GM12878 (cell line): ENCODE data around the gene CCDC12. TPM values are rescaled to one million over a fixed set of nuclear protein-coding genes. Genes with fewer than 3 reads are reported as not detected.

Source experiments
- ATAC-seq: fragments of 200-7000 bp; cut with Tn5 transposase; 3 replicates; pipeline ENCODE4 v1.9.1; 2020; ENCODE audit warnings: mild to moderate bottlenecking, moderate library complexity
- BruUV-seq: library from RNA; stranded (reverse); fragments of 400-500 nt; replicated peaks from 2 replicates; lab custom pipeline; 2021; lab: Mats Ljungman, UMichigan
- CTCF ChIA-PET: fragments of 300-600 bp; sonication (Branson Sonifier 250); formaldehyde crosslinking; extraction: SDS; loops from one replicate; lab custom pipeline; 2021; ENCODE audit warnings: inconsistent platforms; lab: Yijun Ruan, JAX
- POLR2A ChIA-PET: fragments of 350-600 bp; formaldehyde crosslinking; extraction: SDS; loops from one replicate; lab custom pipeline; 2021; ENCODE audit warnings: inconsistent platforms; lab: Charles Lee
- RAD21 ChIA-PET: fragments of 300-600 bp; sonication (Branson Sonifier 250); formaldehyde crosslinking; loops from one replicate; lab custom pipeline; 2023; ENCODE audit warnings: antibody characterized with exemption; ENCODE audit not compliant: unreplicated experiment; lab: Charles Lee
- SMC1A ChIA-PET: fragments of 300-600 bp; sonication (Branson Sonifier 250); formaldehyde crosslinking; loops from one replicate; lab custom pipeline; 2023; ENCODE audit not compliant: unreplicated experiment, uncharacterized antibody; lab: Charles Lee
- DNase-seq: peaks from one replicate; pipeline ENCODE4 v3.0.0-alpha.2; 2011; ENCODE audit warnings: low read depth, low spot score
- FAIRE-seq: peaks from 3 replicates; lab custom pipeline; 2011; peaks lifted over from hg19 to GRCh38; lab: Jason Lieb, UNC
- H2AFZ ChIP-seq: 2 replicates; pipeline ENCODE4 v1.6.0; 2011; ENCODE audit warnings: low read depth, low read length, control low read depth; ENCODE audit not compliant: control insufficient read depth
- H3K27ac ChIP-seq: 2 replicates; pipeline ENCODE4 v1.5.1; 2011; ENCODE audit warnings: control low read depth; ENCODE audit not compliant: control insufficient read depth, insufficient read depth
- H3K27me3 ChIP-seq, 2 experiments: replicated peaks in 1 of 2; 2 replicates each; pipeline versions ENCODE4 v1.6.0 to v1.6.1; 2011; ENCODE audit warnings: low read length in 1 of 2; ENCODE audit not compliant: control insufficient read depth in 2 of 2, insufficient read depth in 2 of 2
- H3K36me3 ChIP-seq, 2 experiments: 2 replicates each; pipeline ENCODE4 v1.5.1; 2011; ENCODE audit warnings: low read length in 1 of 2; ENCODE audit not compliant: control insufficient read depth in 2 of 2, insufficient read depth in 2 of 2
- H3K4me1 ChIP-seq: 2 replicates; pipeline ENCODE4 v1.6.1; 2011; ENCODE audit warnings: mild to moderate bottlenecking, low read length, moderate library complexity, mixed read lengths; ENCODE audit not compliant: control insufficient read depth, insufficient read depth
- H3K4me2 ChIP-seq: 2 replicates; pipeline ENCODE4 v1.6.0; 2011; ENCODE audit warnings: control low read depth; ENCODE audit not compliant: control insufficient read depth, insufficient read depth
- H3K4me3 ChIP-seq: fragments of 200-600 bp; sonication (generic); 2 replicates; pipeline ENCODE4 v1.5.1; 2016
- H3K79me2 ChIP-seq: 2 replicates; pipeline ENCODE4 v1.6.0; 2011; ENCODE audit warnings: low read length; ENCODE audit not compliant: control insufficient read depth, insufficient read depth
- H3K9ac ChIP-seq: 2 replicates; pipeline ENCODE4 v1.8.0; 2011; ENCODE audit warnings: low read length, control low read depth, mixed read lengths; ENCODE audit not compliant: control insufficient read depth, insufficient read depth
- H3K9me3 ChIP-seq: replicated peaks from 3 replicates; pipeline ENCODE4 v1.5.1; 2011; ENCODE audit warnings: mild to moderate bottlenecking, low read length; ENCODE audit not compliant: control insufficient read depth, insufficient read depth
- H4K20me1 ChIP-seq: 2 replicates; pipeline ENCODE4 v1.6.0; 2011; ENCODE audit not compliant: control insufficient read depth, insufficient read depth
- CBFB ChIP-seq: IDR thresholded peaks from 2 replicates; pipeline ENCODE4 v1.6.1; 2016; ENCODE audit warnings: antibody characterized with exemption, low read depth
- CHD2 ChIP-seq: IDR thresholded peaks from 2 replicates; pipeline ENCODE4 v1.6.1; 2011; ENCODE audit warnings: low read depth, low read length, improper control_type of control experiment, borderline replicate concordance
- DPF2 ChIP-seq: fragments of 450-650 bp; IDR thresholded peaks from 2 replicates; pipeline ENCODE4 v1.6.1; 2017; ENCODE audit warnings: mild to moderate bottlenecking
- IKZF1 ChIP-seq: fragments of 450-650 bp; conservative IDR thresholded peaks from 2 replicates; pipeline ENCODE4 v1.6.1; 2017; ENCODE audit warnings: antibody characterized with exemption, mild to moderate bottlenecking
- IRF4 ChIP-seq: IDR thresholded peaks from 2 replicates; pipeline ENCODE4 v1.6.1; 2011; ENCODE audit warnings: low read depth, low read length
- LARP7 ChIP-seq: fragments of 450-650 bp; IDR thresholded peaks from 2 replicates; pipeline ENCODE4 v1.6.1; 2017; ENCODE audit warnings: mild to moderate bottlenecking
- NBN ChIP-seq: fragments of 450-650 bp; IDR thresholded peaks from 2 replicates; pipeline ENCODE4 v1.6.1; 2016
- NFIC ChIP-seq: IDR thresholded peaks from 2 replicates; pipeline ENCODE4 v1.6.1; 2012; ENCODE audit warnings: low read depth, mild to moderate bottlenecking, inconsistent platforms, low read length, moderate library complexity
- PKNOX1 ChIP-seq: fragments of 450-650 bp; IDR thresholded peaks from 2 replicates; pipeline ENCODE4 v1.6.1; 2016; ENCODE audit warnings: mild to moderate bottlenecking
- RUNX3 ChIP-seq: IDR thresholded peaks from 2 replicates; pipeline ENCODE4 v1.6.1; 2012; ENCODE audit warnings: low read length, inconsistent platforms
- SP1 ChIP-seq: IDR thresholded peaks from one replicate; pipeline ENCODE4 v1.6.1; 2011; ENCODE audit warnings: low read depth, low read length
- WGBS: methylation state at CpG from one replicate; pipeline ENCODE4 v1.1.6; 2016; ENCODE audit warnings: low lambda C conversion rate; ENCODE audit not compliant: insufficient replicate concordance, insufficient coverage; ENCODE audit errors: missing lambda C conversion rate; 5-methylcytosine and 5-hydroxymethylcytosine counted together
- in situ Hi-C: fragments of 300-500 bp; cut with MboI; formaldehyde crosslinking; loops from 9 replicates; pipeline ENCODE4 v1.14.3; 2018; ENCODE audit warnings: mixed read lengths
- intact Hi-C: fragments of 100-400 bp; cut with micrococcal nuclease; formaldehyde crosslinking; loops from one replicate; pipeline ENCODE4 v1.14.2; 2022; ENCODE audit not compliant: unreplicated experiment
- polyA plus RNA-seq, 11 experiments: library from polyadenylated mRNA; depleted of rRNA in 4 of 11; unstranded in 6 of 11; stranded (reverse) in 5 of 11; fragments of >200 nt; fragmentation: Nextera tagmentation in 4 of 11; fragmentation: Illumina TruSeq in 1 of 11; extraction: Ambion mirVana in 4 of 11; extraction: Trizol in 1 of 11; gene quantifications; 1 replicate in 1 of 11; 2 replicates in 10 of 11; pipeline versions ENCODE4 v1.2.1 to v1.2.3, GENCODE V29; 2011 to 2016; ENCODE audit warnings: inconsistent platforms in 2 of 11, missing spikeins in 2 of 11, low read depth in 1 of 11
- total RNA-seq, 4 experiments: library from RNA; depleted of rRNA in 3 of 4; stranded (reverse); fragments of >200 nt in 3 of 4; fragmentation: Illumina TruSeq in 1 of 4; extraction: Trizol in 1 of 4; gene quantifications; 2 replicates each; pipeline versions ENCODE4 v1.2.1 to v1.2.3, GENCODE V29; 2013 to 2021

Gene CCDC12
- total and polyA plus RNA-seq, 10 of the 15 experiments (the other 5 are each of a cell fraction or from before 2014, with no cell fraction given): 9.2 to 91.4 (median 61.3) TPM

GRCh38 chr3:46931631-46932331, 44.8 kb downstream of the CCDC12 start:
- FAIRE-seq: peak; percentile 27
- ATAC-seq: peak; percentile 47
- Histone ChIP-seq H3K27me3 (no peaks in the 10 kb centered on the region), H3K27ac (peak overlapping the region; percentile 94), H3K4me2 (peak overlapping the region; percentile 60), H3K36me3 (peaks cover 16 to 36% of the 10 kb centered on the region in 2 experiments), H3K4me3 (peak overlapping the region; percentile 38), H3K79me2 (peaks cover 58% of the 10 kb centered on the region), H3K9me3 (peaks cover 14% of the 10 kb centered on the region), H2AFZ (no peak overlapping the region), H3K4me1 (peaks cover 65% of the 10 kb centered on the region), H3K9ac (peak overlapping the region; percentile 38; the same call in 1 of the 2 replicates), H4K20me1 (no peaks in the 10 kb centered on the region)
- intact Hi-C loops: no loop called here
- 38% methylated on average over 6 of the region's 6 CpGs for WGBS
- DNase-seq: peak; percentile 57
- TF ChIP-seq CBFB (0 out of 2 replicates have a peak, but pooled peaks have one; percentile 15), NFIC (peak; percentile 53; the same call in 1 of the 2 replicates), PKNOX1 (0 out of 2 replicates have a peak, but pooled peaks have one; percentile 8), IKZF1 (peak; percentile 47; the same call in 1 of the 2 replicates), DPF2 (peak; percentile 71; the same call in 1 of the 2 replicates), IRF4 (no peak), CHD2 (no peak), SP1 (peak; percentile 27), LARP7 (no peak), NBN (0 out of 2 replicates have a peak, but pooled peaks have one; percentile 38), RUNX3 (peak; percentile 76)
- ChIA-PET POLR2A (interaction anchor here (0.5 to 12.6 kb wide), 13 partner anchors 11 to 85 kb away, joined by 3 to 163 read pairs (median 4); partner anchors contain the start of gene NBEAL2), SMC1A (interaction anchor here (1.1 to 17.5 kb wide), 7 partner anchors 10 to 113 kb away, joined by 3 to 298 read pairs (median 8); partner anchors contain the start of genes CCDC12 and NBEAL2), RAD21 (interaction anchor here (0.6 to 5.3 kb wide), 7 partner anchors 13 to 66 kb away, joined by 3 to 48 read pairs (median 4); partner anchors contain the start of gene NBEAL2), CTCF (interaction anchor here (1.2 to 7.2 kb wide), 6 partner anchors 15 to 43 kb away, joined by 3 to 27 read pairs (median 4); no protein-coding TSS in a partner anchor)
- in situ Hi-C loops: no loop called here
- no TSS peak for BruUV-seq
